RCC 7860 (cell line): Measurements from ENCODE around the gene HEPHL1.
"Not testable (repeated sequence)": the region's sequence is repeated elsewhere in the genome, so short reads cannot be mapped to it uniquely, and the experiment has no call there.

ENCODE experiments used
- DNase-seq: peaks from one replicate; pipeline ENCODE4 v3.0.0-alpha.2; 2015; ENCODE audit warnings: low spot score
- FAIRE-seq: peaks from 2 replicates; lab custom pipeline; 2012; peaks lifted over from hg19 to GRCh38; lab: Jason Lieb, UNC

Gene HEPHL1

GRCh38 chr11:94147433-94147845 lies 126.3 kb downstream of the HEPHL1 start:
- DNase-seq (no peak), FAIRE-seq (no peak)

GRCh38 chr11:94148189-94148588 lies 127.0 kb downstream of the HEPHL1 start:
- no peak for FAIRE-seq
- DNase-seq = no peak

- DNase-seq (no peak), FAIRE-seq (no peak)
Measured at GRCh38 chr11:94149431-94150017, 128.4 kb downstream of the HEPHL1 start.

- DNase-seq = no peak
- no peak for FAIRE-seq
Measured at GRCh38 chr11:94150056-94150455, 128.9 kb downstream of the HEPHL1 start.

DNA sequence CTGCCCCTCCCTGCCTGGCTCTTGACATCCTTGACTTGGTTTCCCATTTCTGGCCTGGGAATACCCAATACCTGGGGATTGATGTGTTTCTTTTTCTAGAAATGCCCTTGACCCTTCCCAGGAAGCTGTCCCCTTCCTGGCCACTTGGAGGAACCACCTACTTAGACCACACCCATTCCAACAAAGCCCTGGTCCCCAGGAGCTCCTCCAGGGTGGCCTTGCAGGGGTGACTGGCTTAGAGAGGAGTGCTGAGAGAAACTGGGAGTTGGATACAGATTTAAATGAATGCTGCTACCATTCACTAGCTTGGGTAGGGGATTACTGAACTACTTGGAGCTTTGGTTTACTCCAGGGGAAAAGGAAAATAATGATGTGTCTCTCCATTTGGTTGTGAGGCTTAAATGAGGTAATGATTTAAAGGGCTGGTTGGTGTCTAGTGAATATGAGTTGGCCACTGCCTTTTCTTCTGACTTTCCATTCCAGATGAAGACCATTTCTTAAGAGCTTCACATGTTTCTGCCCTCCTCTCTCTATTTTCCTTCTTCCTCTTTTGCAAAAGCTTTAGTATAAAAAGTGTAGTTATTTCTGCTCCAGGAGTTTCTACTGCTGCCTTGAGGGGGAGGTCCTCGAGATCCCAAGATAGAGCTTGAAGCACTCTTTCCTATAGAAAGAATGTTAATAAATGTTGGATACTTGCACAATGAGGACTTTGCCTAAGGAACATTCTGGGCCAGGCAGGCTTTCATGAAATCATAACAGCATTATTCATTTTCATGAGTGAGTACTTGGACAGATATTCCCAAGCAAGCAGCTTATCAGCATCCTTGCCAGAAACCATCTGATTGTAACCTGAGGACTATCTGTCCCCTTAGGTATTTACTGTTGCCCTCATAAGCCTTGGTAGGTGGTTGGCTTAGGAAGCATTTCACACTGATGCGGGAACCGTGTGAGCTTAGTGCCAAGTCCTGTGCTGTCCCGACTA lies 129.8 kb downstream of the HEPHL1 start:
- no peak for DNase-seq
- FAIRE-seq = no peak

DNA sequence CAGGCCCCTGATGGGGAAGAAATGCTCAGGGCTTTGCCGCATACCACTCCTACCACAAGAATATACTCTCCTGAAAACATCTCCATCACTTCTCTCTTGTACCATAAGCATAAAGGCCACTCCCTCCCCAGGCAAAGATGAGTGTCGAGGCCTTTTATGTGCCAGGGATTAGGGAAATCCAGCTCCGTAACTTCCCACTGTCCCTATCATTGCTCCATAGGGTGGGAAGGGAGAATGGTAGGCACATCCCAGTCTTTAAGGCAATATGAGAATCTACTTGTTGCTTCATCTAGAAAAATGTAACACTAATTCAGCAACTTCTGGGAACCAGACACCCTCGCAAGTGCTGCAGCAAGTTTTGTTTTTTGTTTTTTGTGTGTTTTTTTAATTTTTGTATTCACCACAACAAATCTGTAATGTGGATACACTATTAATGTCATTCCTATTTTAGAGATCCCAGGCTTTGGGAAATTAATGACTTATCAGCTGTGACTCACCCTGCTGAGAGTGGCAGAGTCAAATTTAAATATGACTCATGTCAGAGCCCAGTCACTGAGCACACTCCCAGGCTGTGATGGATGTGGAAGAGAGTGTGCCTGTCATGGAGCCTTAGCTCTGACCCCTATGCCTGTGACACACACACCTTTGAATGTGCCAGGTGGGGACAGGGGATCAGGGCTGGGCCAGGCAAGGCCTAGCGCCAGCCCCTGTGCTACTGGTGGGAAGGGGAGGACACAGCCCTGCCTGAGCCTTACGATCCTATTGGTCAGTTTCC lies 130.9 kb downstream of the HEPHL1 start:
- peak; percentile 78 for DNase-seq
- FAIRE-seq = peak; percentile 89

- no peak for DNase-seq
- no peak for FAIRE-seq
Measured at GRCh38 chr11:94152678-94153065, 131.5 kb downstream of the HEPHL1 start.

DNA sequence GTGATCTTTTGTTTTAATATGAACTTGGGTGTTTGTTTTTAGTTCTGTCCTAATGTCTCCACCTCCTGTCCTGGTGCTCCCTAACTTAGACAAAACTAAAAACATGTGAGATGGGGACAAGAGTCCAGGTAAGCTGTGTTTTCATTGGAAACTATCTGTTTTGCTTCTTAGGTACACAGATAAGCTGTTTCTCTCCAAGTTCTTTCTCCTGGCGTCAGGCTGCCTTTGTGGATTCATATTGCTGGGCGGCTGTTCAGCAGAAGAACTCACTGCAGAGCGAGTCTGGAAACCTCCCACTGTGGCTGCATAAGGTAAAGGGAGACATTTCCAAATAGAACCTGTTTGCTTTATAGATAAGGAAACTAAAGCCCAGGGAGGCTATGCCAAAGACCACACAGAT lies 132.2 kb downstream of the HEPHL1 start:
- FAIRE-seq (no peak), DNase-seq (no peak)

DNA sequence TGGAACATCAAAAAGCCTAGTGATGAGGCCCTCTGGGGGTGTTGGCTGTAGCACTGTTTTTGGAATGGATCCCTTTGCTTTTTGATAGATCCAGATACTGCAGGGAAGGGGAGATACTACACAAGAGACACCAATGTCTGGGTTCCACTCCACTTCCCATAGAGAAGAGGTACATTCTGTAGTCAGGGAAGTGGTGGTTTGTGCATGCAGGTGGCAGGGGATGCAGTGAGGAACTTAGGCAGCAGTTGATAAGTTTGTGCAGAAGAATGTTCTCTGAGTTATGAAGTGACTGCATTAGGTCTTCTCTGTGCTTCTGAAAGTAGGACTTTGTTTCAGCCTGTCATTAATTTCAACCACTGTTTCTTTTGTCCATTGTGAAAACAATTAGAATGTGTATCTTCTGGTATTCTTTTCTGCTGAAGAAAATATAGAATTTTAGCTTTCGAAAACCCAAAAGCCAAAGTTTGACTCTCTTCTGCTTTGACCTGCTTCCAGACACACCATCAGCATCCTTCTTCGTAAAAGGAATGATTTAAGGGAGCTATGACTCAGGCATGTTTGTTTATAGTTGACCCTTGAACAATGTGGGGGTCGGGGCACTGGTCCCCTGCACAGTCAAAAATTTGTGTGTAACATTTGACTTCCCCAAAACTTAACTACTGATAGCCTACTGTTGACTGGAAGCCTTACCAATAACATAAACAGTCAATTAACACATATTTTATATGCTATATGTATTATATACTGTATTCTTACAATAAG lies 133.1 kb downstream of the HEPHL1 start:
- no peak for FAIRE-seq
- no peak for DNase-seq

- not testable (repeated sequence) for FAIRE-seq, DNase-seq
Measured at GRCh38 chr11:94157339-94157738, 136.2 kb downstream of the HEPHL1 start.
